ENCODE results near the gene STX11.
"Not testable (repeated sequence)": the region's sequence is repeated elsewhere in the genome, so short reads cannot be mapped to it uniquely, and the experiment has no call there.

The STX11 gene

GRCh38 chr6:144177726-144178125, 27.4 kb downstream of the STX11 start:
- no peak for DNase-seq

GRCh38 chr6:144178323-144178722, 28.0 kb downstream of the STX11 start:
- DNase-seq: no peak

- DNase-seq: no peak
These were observed 28.9 kb downstream of the STX11 start for GRCh38 chr6:144179237-144179636.

- no peak for DNase-seq
These were observed 29.5 kb downstream of the STX11 start for GRCh38 chr6:144179828-144180227.

- DNase-seq: not testable (repeated sequence)
These were observed 30.0 kb downstream of the STX11 start for GRCh38 chr6:144180354-144180753.

GRCh38 chr6:144181639-144182038, 31.3 kb downstream of the STX11 start:
- no peak for DNase-seq

GRCh38 chr6:144184186-144184585, 33.9 kb downstream of the STX11 start:
- DNase-seq: not testable (repeated sequence)

GRCh38 chr6:144185133-144185836, 35.0 kb downstream of the STX11 start:
- no peak for DNase-seq

- DNase-seq: no peak
These were observed 36.7 kb downstream of the STX11 start for GRCh38 chr6:144186817-144187625.

- no peak for DNase-seq
These were observed 39.0 kb downstream of the STX11 start for GRCh38 chr6:144189351-144189750.

- DNase-seq: no peak
These were observed 39.8 kb downstream of the STX11 start for GRCh38 chr6:144190080-144190479.

- DNase-seq: no peak
These were observed 40.3 kb downstream of the STX11 start for GRCh38 chr6:144190593-144190992.

- DNase-seq: no peak
These were observed 42.9 kb downstream of the STX11 start for GRCh38 chr6:144193181-144193580.

- no peak for DNase-seq
These were observed 44.0 kb downstream of the STX11 start for GRCh38 chr6:144194293-144194810.

- DNase-seq: no peak
These were observed 45.5 kb downstream of the STX11 start for GRCh38 chr6:144195671-144196270.

- no peak for DNase-seq
These were observed 47.6 kb downstream of the STX11 start for GRCh38 chr6:144197919-144198318.

GRCh38 chr6:144202879-144203468, 52.7 kb downstream of the STX11 start:
- DNase-seq: no peak

- DNase-seq: no peak
These were observed 60.8 kb downstream of the STX11 start for GRCh38 chr6:144211160-144211559.

GRCh38 chr6:144213315-144213714, 63.0 kb downstream of the STX11 start:
- DNase-seq: no peak

GRCh38 chr6:144214029-144214428, 63.7 kb downstream of the STX11 start:
- no peak for DNase-seq

- peak; percentile 20 to 25 for DNase-seq
These were observed 64.5 kb downstream of the STX11 start for GRCh38 chr6:144214622-144215401.

GRCh38 chr6:144215402-144215931, 65.2 kb downstream of the STX11 start:
- DNase-seq: peak; percentile 47 to 49
